ENCODE measurements around the gene LRRC45. TPM values are rescaled to one million over a fixed set of nuclear protein-coding genes. Genes with fewer than 3 reads are reported as not detected.

The LRRC45 gene
- total RNA-seq, 1 donor from 2014 or later = 29.4 TPM

GRCh38 chr17:82055965-82056728, 33.0 kb downstream of the LRRC45 start:
- no peak overlapping the region for H3K27ac Mint-ChIP-seq

GRCh38 chr17:82056729-82057621, 33.9 kb downstream of the LRRC45 start:
- no peak for TF ChIP-seq CTCF (conservative IDR thresholded peaks at IDR 0.05)

More at GRCh38 chr17:82055965-82056728, 33.0 kb downstream of the LRRC45 start:
- no peaks in the 10 kb centered on the region for H3K27me3 Mint-ChIP-seq
- no peak for DNase-seq (ENCODE audit: extremely low spot score, unreplicated experiment)
- no peak for TF ChIP-seq CTCF (conservative IDR thresholded peaks at IDR 0.05)
- H3K4me3 Mint-ChIP-seq = no peak overlapping the region
- no peaks in the 10 kb centered on the region for H3K9me3 Mint-ChIP-seq
- no peaks in the 10 kb centered on the region for H3K36me3 Mint-ChIP-seq
- no peaks in the 10 kb centered on the region for H3K4me1 Mint-ChIP-seq (ENCODE audit: unreplicated experiment)

GRCh38 chr17:82058230-82058854, 35.2 kb downstream of the LRRC45 start:
- Mint-ChIP-seq H3K36me3 (no peaks in the 10 kb centered on the region), H3K4me3 (no peak overlapping the region), H3K9me3 (no peaks in the 10 kb centered on the region), H3K4me1 (ENCODE audit: unreplicated experiment) (no peaks in the 10 kb centered on the region), H3K27me3 (no peaks in the 10 kb centered on the region), H3K27ac (no peak overlapping the region)
- DNase-seq (ENCODE audit: extremely low spot score, unreplicated experiment) = no peak
- no peak for TF ChIP-seq CTCF (conservative IDR thresholded peaks at IDR 0.05)

More at GRCh38 chr17:82056729-82057621, 33.9 kb downstream of the LRRC45 start:
- no peak for DNase-seq (ENCODE audit: extremely low spot score, unreplicated experiment)
- no peaks in the 10 kb centered on the region for H3K27me3 Mint-ChIP-seq
- no peaks in the 10 kb centered on the region for H3K9me3 Mint-ChIP-seq
- no peak overlapping the region for H3K4me3 Mint-ChIP-seq
- H3K36me3 Mint-ChIP-seq = no peaks in the 10 kb centered on the region
- H3K27ac Mint-ChIP-seq = no peak overlapping the region
- H3K4me1 Mint-ChIP-seq (ENCODE audit: unreplicated experiment) = no peaks in the 10 kb centered on the region

- Mint-ChIP-seq H3K27me3 (no peaks in the 10 kb centered on the region), H3K4me1 (ENCODE audit: unreplicated experiment) (no peaks in the 10 kb centered on the region), H3K27ac (no peak overlapping the region), H3K9me3 (no peaks in the 10 kb centered on the region), H3K36me3 (no peaks in the 10 kb centered on the region), H3K4me3 (no peak overlapping the region)
- no peak for TF ChIP-seq CTCF (conservative IDR thresholded peaks at IDR 0.05)
- no peak for DNase-seq (ENCODE audit: extremely low spot score, unreplicated experiment)
Observed at GRCh38 chr17:82058855-82059249, 35.7 kb downstream of the LRRC45 start.

GRCh38 chr17:82059272-82060000, 36.3 kb downstream of the LRRC45 start:
- no peak for TF ChIP-seq CTCF (conservative IDR thresholded peaks at IDR 0.05)
- H3K4me1 Mint-ChIP-seq (ENCODE audit: unreplicated experiment) = no peaks in the 10 kb centered on the region
- H3K27me3 Mint-ChIP-seq = no peaks in the 10 kb centered on the region
- H3K36me3 Mint-ChIP-seq = no peaks in the 10 kb centered on the region
- H3K27ac Mint-ChIP-seq = no peak overlapping the region
- no peaks in the 10 kb centered on the region for H3K9me3 Mint-ChIP-seq
- DNase-seq (ENCODE audit: extremely low spot score, unreplicated experiment) = no peak
- no peak overlapping the region for H3K4me3 Mint-ChIP-seq
